Neural progenitor cell (in vitro differentiated cells): ENCODE data around the gene NR3C2.

Experiments
- EZH2 ChIP-seq: fragments of 200-600 bp; sonication (generic); IDR thresholded peaks from 2 replicates; pipeline ENCODE4 v1.6.1; 2017; ENCODE audit warnings: antibody characterized with exemption, mild to moderate bottlenecking, moderate library complexity
- TF ChIP-seq, protein P1 (sequence below): fragments of 200-600 bp; sonication (generic); IDR thresholded peaks from 2 replicates; pipeline ENCODE4 v1.5.1; 2017; ENCODE audit warnings: antibody characterized with exemption, mild to moderate bottlenecking

DNA sequence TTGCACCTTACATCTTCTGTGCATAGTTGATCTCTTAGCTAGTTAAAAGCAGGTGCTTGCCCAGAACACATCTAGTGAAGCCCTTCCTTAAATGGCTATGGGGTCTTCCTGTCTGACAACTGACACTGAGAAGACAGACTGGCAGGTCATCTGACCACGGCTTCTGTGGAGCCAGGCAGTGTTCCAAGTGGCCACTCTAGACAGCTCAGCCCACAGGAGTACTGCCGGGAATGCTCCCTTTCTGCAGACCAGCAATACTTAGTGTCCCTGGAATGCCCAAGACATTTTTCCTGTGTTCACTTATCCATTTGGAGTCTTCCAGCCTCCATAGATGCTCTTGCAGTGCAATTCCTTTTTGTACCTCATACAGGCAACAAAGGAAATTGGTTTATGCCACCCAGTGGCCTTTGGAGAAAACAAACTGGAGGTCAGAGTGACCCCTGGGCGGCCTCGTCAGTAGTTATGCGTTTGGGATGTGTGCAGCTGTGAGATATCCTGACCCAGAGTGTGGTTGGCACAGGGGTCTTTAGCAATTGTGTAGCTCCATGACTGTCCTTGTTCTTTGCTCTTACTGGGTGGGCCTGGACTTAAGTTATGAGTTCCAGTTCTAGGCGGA lies 374.8 kb downstream of the NR3C2 start:
- TF ChIP-seq EZH2, result no peak
- TF ChIP-seq, protein P1, sequence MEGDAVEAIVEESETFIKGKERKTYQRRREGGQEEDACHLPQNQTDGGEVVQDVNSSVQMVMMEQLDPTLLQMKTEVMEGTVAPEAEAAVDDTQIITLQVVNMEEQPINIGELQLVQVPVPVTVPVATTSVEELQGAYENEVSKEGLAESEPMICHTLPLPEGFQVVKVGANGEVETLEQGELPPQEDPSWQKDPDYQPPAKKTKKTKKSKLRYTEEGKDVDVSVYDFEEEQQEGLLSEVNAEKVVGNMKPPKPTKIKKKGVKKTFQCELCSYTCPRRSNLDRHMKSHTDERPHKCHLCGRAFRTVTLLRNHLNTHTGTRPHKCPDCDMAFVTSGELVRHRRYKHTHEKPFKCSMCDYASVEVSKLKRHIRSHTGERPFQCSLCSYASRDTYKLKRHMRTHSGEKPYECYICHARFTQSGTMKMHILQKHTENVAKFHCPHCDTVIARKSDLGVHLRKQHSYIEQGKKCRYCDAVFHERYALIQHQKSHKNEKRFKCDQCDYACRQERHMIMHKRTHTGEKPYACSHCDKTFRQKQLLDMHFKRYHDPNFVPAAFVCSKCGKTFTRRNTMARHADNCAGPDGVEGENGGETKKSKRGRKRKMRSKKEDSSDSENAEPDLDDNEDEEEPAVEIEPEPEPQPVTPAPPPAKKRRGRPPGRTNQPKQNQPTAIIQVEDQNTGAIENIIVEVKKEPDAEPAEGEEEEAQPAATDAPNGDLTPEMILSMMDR, result no peak
